ENCODE measurements around the gene ZSWIM3. TPM values are rescaled to one million over a fixed set of nuclear protein-coding genes. Genes with fewer than 3 reads are reported as not detected.

The ZSWIM3 gene
- total and polyA plus RNA-seq, 3 donors from 2014 or later = 8.0 to 12.8 (median 9.3) TPM

DNA sequence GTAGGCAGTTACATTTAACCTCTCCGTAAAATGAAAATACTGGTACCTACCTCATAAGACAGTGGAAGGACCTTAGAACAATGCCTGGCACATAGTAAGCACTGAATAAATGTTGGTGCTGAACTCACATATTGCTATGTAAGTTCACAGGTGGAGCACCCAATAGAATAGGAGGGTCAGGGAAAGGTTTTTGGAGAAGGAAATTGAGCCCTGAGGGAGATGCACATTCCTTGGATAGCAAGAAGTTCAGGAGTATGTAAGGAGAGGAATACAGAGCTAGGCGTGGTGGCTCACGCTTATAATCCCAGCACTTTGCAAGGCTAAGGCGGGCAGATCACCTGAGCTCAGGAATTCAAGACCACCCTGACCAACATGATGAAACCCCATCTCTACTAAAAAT, 37.9 kb upstream of the ZSWIM3 start:
- intact Hi-C loops (cut with DNase I; ENCODE audit: low total_unique reads) = loop anchor here (10.0 kb wide), 1 partner anchor 145 kb away; no protein-coding TSS in a partner anchor
- H3K27ac ChIP-seq = no peak overlapping the region
- H3K4me3 ChIP-seq = no peak overlapping the region
- H3K4me1 ChIP-seq = peaks cover 21% of the 10 kb centered on the region
- H3K36me3 ChIP-seq (ENCODE audit: low read depth, missing control alignments) = no peaks in the 10 kb centered on the region
- H3K9me3 ChIP-seq = no peaks in the 10 kb centered on the region
- WGBS, 2 donors = 96 to 97% methylated on average over 4 of the region's 4 CpGs
- no peak for DNase-seq
- TF ChIP-seq POLR2A (IDR thresholded peaks at IDR 0.05) = no peak
- TF ChIP-seq, protein P1, sequence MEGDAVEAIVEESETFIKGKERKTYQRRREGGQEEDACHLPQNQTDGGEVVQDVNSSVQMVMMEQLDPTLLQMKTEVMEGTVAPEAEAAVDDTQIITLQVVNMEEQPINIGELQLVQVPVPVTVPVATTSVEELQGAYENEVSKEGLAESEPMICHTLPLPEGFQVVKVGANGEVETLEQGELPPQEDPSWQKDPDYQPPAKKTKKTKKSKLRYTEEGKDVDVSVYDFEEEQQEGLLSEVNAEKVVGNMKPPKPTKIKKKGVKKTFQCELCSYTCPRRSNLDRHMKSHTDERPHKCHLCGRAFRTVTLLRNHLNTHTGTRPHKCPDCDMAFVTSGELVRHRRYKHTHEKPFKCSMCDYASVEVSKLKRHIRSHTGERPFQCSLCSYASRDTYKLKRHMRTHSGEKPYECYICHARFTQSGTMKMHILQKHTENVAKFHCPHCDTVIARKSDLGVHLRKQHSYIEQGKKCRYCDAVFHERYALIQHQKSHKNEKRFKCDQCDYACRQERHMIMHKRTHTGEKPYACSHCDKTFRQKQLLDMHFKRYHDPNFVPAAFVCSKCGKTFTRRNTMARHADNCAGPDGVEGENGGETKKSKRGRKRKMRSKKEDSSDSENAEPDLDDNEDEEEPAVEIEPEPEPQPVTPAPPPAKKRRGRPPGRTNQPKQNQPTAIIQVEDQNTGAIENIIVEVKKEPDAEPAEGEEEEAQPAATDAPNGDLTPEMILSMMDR (IDR thresholded peaks at IDR 0.05) = no peak
- H3K27me3 ChIP-seq = no peaks in the 10 kb centered on the region

GRCh38 chr20:45821947-45822346, 35.5 kb upstream of the ZSWIM3 start:
- 78 to 84% methylated on average over 2 of the region's 2 CpGs for WGBS, 2 donors
- H3K9me3 ChIP-seq = no peaks in the 10 kb centered on the region
- no peak overlapping the region for H3K27ac ChIP-seq
- no peak for DNase-seq
- no peak for TF ChIP-seq POLR2A (IDR thresholded peaks at IDR 0.05)
- TF ChIP-seq, protein P1 (IDR thresholded peaks at IDR 0.05) = no peak
- H3K4me1 ChIP-seq = peaks cover 34% of the 10 kb centered on the region
- intact Hi-C loops (cut with DNase I; ENCODE audit: low total_unique reads) = no loop called here
- no peaks in the 10 kb centered on the region for H3K27me3 ChIP-seq
- no peaks in the 10 kb centered on the region for H3K36me3 ChIP-seq (ENCODE audit: low read depth, missing control alignments)
- H3K4me3 ChIP-seq = no peak overlapping the region

GRCh38 chr20:45822857-45823256, 34.6 kb upstream of the ZSWIM3 start:
- DNase-seq = no peak
- peaks cover 28% of the 10 kb centered on the region for H3K4me1 ChIP-seq
- no peaks in the 10 kb centered on the region for H3K36me3 ChIP-seq (ENCODE audit: low read depth, missing control alignments)
- no peak overlapping the region for H3K27ac ChIP-seq
- TF ChIP-seq POLR2A (IDR thresholded peaks at IDR 0.05) = no peak
- TF ChIP-seq, protein P1 (IDR thresholded peaks at IDR 0.05) = no peak
- intact Hi-C loops (cut with DNase I; ENCODE audit: low total_unique reads) = no loop called here
- WGBS, 2 donors = 34 to 47% methylated on average over 13 to 20 of the region's 24 CpGs
- no peaks in the 10 kb centered on the region for H3K9me3 ChIP-seq
- H3K27me3 ChIP-seq = no peaks in the 10 kb centered on the region
- H3K4me3 ChIP-seq = no peak overlapping the region

GRCh38 chr20:45823949-45824835, 33.2 kb upstream of the ZSWIM3 start:
- DNase-seq = peak; percentile 62
- Histone ChIP-seq H3K4me1 (peaks cover 27% of the 10 kb centered on the region), H3K27me3 (no peaks in the 10 kb centered on the region), H3K27ac (no peak overlapping the region), H3K36me3 (ENCODE audit: low read depth, missing control alignments) (no peaks in the 10 kb centered on the region), H3K9me3 (no peaks in the 10 kb centered on the region), H3K4me3 (peak overlapping the region in 1 of 2 donors; percentile 49)
- intact Hi-C loops (cut with DNase I; ENCODE audit: low total_unique reads) = no loop called here
- WGBS, 2 donors = 15 to 26% methylated on average over 23 to 57 of the region's 57 CpGs
- no peak for TF ChIP-seq POLR2A (IDR thresholded peaks at IDR 0.05)
- TF ChIP-seq, protein P1 (IDR thresholded peaks at IDR 0.05) = peak in 1 of 3 experiments; percentile 26

Data from testis (tissue), 3 donors.